Panc1 (cell line): Measurements from ENCODE around the gene CYSTM1. TPM values are rescaled to one million over a fixed set of nuclear protein-coding genes. Genes with fewer than 3 reads are reported as not detected.

Source experiments
- ATAC-seq: fragments of 200-7000 bp; cut with Tn5 transposase; 2 replicates; pipeline ENCODE4 v1.9.1; 2020; ENCODE audit warnings: mild to moderate bottlenecking, moderate library complexity
- BruUV-seq: library from RNA; stranded (reverse); fragments of 400-500 nt; replicated peaks from 2 replicates; lab custom pipeline; 2021; lab: Mats Ljungman, UMichigan
- CTCF ChIA-PET: fragments of 300-600 bp; sonication (Branson Sonifier 250); formaldehyde crosslinking; loops from one replicate; lab custom pipeline; 2022; ENCODE audit warnings: antibody characterized with exemption; lab: Charles Lee
- POLR2A ChIA-PET: fragments of 300-600 bp; sonication (Branson Sonifier 250); formaldehyde crosslinking; loops from one replicate; lab custom pipeline; 2022; ENCODE audit warnings: antibody characterized with exemption; lab: Charles Lee
- DNase-seq: peaks from one replicate; pipeline ENCODE4 v3.0.0-alpha.2; 2010; ENCODE audit warnings: low read depth, low spot score
- H3K27ac ChIP-seq: 2 replicates; pipeline ENCODE4 v1.5.1; 2011; ENCODE audit warnings: mild to moderate bottlenecking, low read length, inconsistent platforms
- H3K27me3 ChIP-seq: fragments of 200-500 bp; sonication (Bioruptor generic); 2 replicates; pipeline ENCODE4 v1.6.0; 2014; ENCODE audit warnings: low read length, inconsistent platforms; ENCODE audit not compliant: control insufficient read depth, insufficient read depth
- H3K36me3 ChIP-seq: fragments of 200-500 bp; sonication (Bioruptor generic); 2 replicates; pipeline ENCODE4 v1.5.1; 2014; ENCODE audit warnings: inconsistent platforms, mild to moderate bottlenecking, low read length, moderate library complexity; ENCODE audit not compliant: control insufficient read depth, insufficient read depth
- H3K4me1 ChIP-seq: 2 replicates; pipeline ENCODE4 v1.5.1; 2011; ENCODE audit warnings: inconsistent platforms, mild to moderate bottlenecking, low read length, moderate library complexity; ENCODE audit not compliant: control insufficient read depth, insufficient read depth
- H3K4me3 ChIP-seq, 2 experiments: 2 replicates each; pipeline ENCODE4 v1.5.1; 2011 to 2012; ENCODE audit warnings: low read depth in 2 of 2, low read length in 2 of 2, mild to moderate bottlenecking in 2 of 2, inconsistent platforms in 1 of 2, moderate library complexity in 1 of 2
- H3K9me3 ChIP-seq: fragments of 200-500 bp; sonication (Bioruptor generic); 2 replicates; pipeline ENCODE4 v1.5.1; 2014; ENCODE audit warnings: low read depth, mild to moderate bottlenecking, inconsistent platforms, low read length, moderate library complexity; ENCODE audit not compliant: control insufficient read depth, insufficient read depth
- CTCF ChIP-seq: fragments of 450-650 bp; IDR thresholded peaks from 2 replicates; pipeline ENCODE4 v1.5.1; 2017; ENCODE audit warnings: mild to moderate bottlenecking
- POLR2AphosphoS5 ChIP-seq: IDR thresholded peaks from 2 replicates; pipeline ENCODE4 v1.6.1; 2012; ENCODE audit warnings: mild to moderate bottlenecking, low read depth, low read length, moderate library complexity
- REST ChIP-seq, 2 experiments: IDR thresholded peaks; 2 replicates each; pipeline ENCODE4 v1.6.1; 2011 to 2012; ENCODE audit warnings: low read depth in 2 of 2, control low read depth in 1 of 2, low read length in 1 of 2, mild to moderate bottlenecking in 1 of 2, moderate library complexity in 1 of 2; ENCODE audit not compliant: insufficient read depth in 1 of 2
- SIN3A ChIP-seq: IDR thresholded peaks from 2 replicates; pipeline ENCODE4 v1.6.1; 2012; ENCODE audit warnings: low read depth, mild to moderate bottlenecking, low read length, moderate library complexity, borderline replicate concordance; ENCODE audit not compliant: insufficient read depth
- TCF7L2 ChIP-seq: IDR thresholded peaks from 2 replicates; pipeline ENCODE4 v1.6.1; 2011; ENCODE audit warnings: mild to moderate bottlenecking, low read depth, low read length, inconsistent platforms
- in situ Hi-C: cut with HindIII; loops from 2 replicates; pipeline ENCODE4 v1.10.0; 2016; ENCODE audit warnings: low sequenced_read_pairs, low pct_unique_long_range_greater_than_20kb
- intact Hi-C: fragments of 100-400 bp; cut with micrococcal nuclease; formaldehyde crosslinking; loops from one replicate; pipeline ENCODE4 v1.10.0; 2022; ENCODE audit not compliant: unreplicated experiment
- total RNA-seq: library from RNA; stranded (reverse); gene quantifications from one replicate; pipeline ENCODE4 v1.2.1, GENCODE V29; 2021; ENCODE audit not compliant: unreplicated experiment

CYSTM1 gene
- total RNA-seq, 1 experiment from 2014 or later, result 126 TPM

GRCh38 chr5:140256726-140257125 is 81.7 kb downstream of the CYSTM1 start:
- no TSS peak for BruUV-seq
- no peak overlapping the region for H3K27ac ChIP-seq
- peaks cover 13% of the 10 kb centered on the region for H3K4me1 ChIP-seq
- in situ Hi-C loops, result no loop called here
- TF ChIP-seq CTCF (no peak), TCF7L2 (no peak), SIN3A (no peak), POLR2AphosphoS5 (no peak), REST (IDR thresholded peaks at IDR 0.05; ENCODE audit: insufficient read depth in 1 of 2, low read depth in 2 of 2, low read length in 1 of 2) (no peak)
- no peaks in the 10 kb centered on the region for H3K9me3 ChIP-seq
- intact Hi-C loops, result no loop called here
- H3K4me3 ChIP-seq, result no peak overlapping the region
- ChIA-PET CTCF (interaction anchor here (0.6 to 1.4 kb wide), 5 partner anchors 8 to 90 kb away, joined by 3 to 14 read pairs (median 5); partner anchors contain the start of gene HBEGF), POLR2A (interaction anchor here (0.6 kb wide), 2 partner anchors 79 to 202 kb away, joined by 4 to 5 read pairs; no protein-coding TSS in a partner anchor)
- DNase-seq (no peak), ATAC-seq (no peak)
- H3K36me3 ChIP-seq, result no peaks in the 10 kb centered on the region
- no peaks in the 10 kb centered on the region for H3K27me3 ChIP-seq

GRCh38 chr5:140258016-140258415 is 83.0 kb downstream of the CYSTM1 start:
- Histone ChIP-seq H3K4me3 (no peak overlapping the region), H3K9me3 (no peaks in the 10 kb centered on the region), H3K27me3 (no peaks in the 10 kb centered on the region), H3K27ac (no peak overlapping the region), H3K36me3 (no peaks in the 10 kb centered on the region), H3K4me1 (peaks cover 18% of the 10 kb centered on the region)
- no TSS peak for BruUV-seq
- no peak for TF ChIP-seq TCF7L2
- TF ChIP-seq REST (IDR thresholded peaks at IDR 0.05; ENCODE audit: insufficient read depth in 1 of 2, low read depth in 2 of 2, low read length in 1 of 2), result no peak
- no peak for TF ChIP-seq SIN3A
- TF ChIP-seq POLR2AphosphoS5, result no peak
- no peak for TF ChIP-seq CTCF
- DNase-seq (no peak), ATAC-seq (no peak)
- ChIA-PET POLR2A (no interaction called here), CTCF (interaction anchor here (1.4 kb wide), 1 partner anchor 13 kb away, joined by 4 read pairs; no protein-coding TSS in a partner anchor)
- intact Hi-C loops (no loop called here), in situ Hi-C loops (no loop called here)
